K562 (cell line): ENCODE data around the gene CACNA2D2. TPM values are rescaled to one million over a fixed set of nuclear protein-coding genes. Genes with fewer than 3 reads are reported as not detected.

Experiments
- ATAC-seq: fragments of 200-7000 bp; cut with Tn5 transposase; 3 replicates; pipeline ENCODE4 v1.9.1; 2020; ENCODE audit warnings: moderate library complexity
- BruUV-seq: library from RNA; stranded (reverse); fragments of 400-500 nt; replicated peaks from 2 replicates; lab custom pipeline; 2021; lab: Mats Ljungman, UMichigan
- CTCF ChIA-PET: fragments of 300-600 bp; formaldehyde crosslinking; extraction: SDS; loops from one replicate; lab custom pipeline; 2021; ENCODE audit warnings: low intra/inter-chr PET ratio; lab: Yijun Ruan, JAX
- POLR2A ChIA-PET: fragments of 300-600, 350-650 bp; sonication (Branson Sonifier 250); formaldehyde crosslinking; extraction: SDS; loops from one replicate; lab custom pipeline; 2021; ENCODE audit warnings: antibody characterized with exemption, inconsistent platforms; lab: Yijun Ruan, JAX
- DNase-seq, 4 experiments: peaks; one replicate each; pipeline versions ENCODE4 v3.0.0 to v3.0.0-alpha.2; 2011 to 2018; ENCODE audit warnings: low spot score in 3 of 4, mixed read lengths in 3 of 4; ENCODE audit errors: extremely low read depth in 1 of 4
- FAIRE-seq: peaks from 2 replicates; lab custom pipeline; 2011; peaks lifted over from hg19 to GRCh38; lab: Jason Lieb, UNC
- H2AFZ ChIP-seq: 2 replicates; pipeline ENCODE4 v1.6.0; 2011; ENCODE audit warnings: low read depth, low read length, control low read depth, inconsistent platforms
- H3K27ac ChIP-seq: fragments of 200-600 bp; 3 replicates; pipeline ENCODE4 v1.8.0; 2011; ENCODE audit warnings: low read depth, mild to moderate bottlenecking, control low read depth, inconsistent platforms, low read length, moderate library complexity, mixed read lengths; ENCODE audit errors: extremely low read depth
- H3K27me3 ChIP-seq, 2 experiments: fragments of 300-600 bp in 1 of 2; 2 replicates in 1 of 2; 3 replicates in 1 of 2; pipeline versions ENCODE4 v1.6.0 to v1.8.0; 2011; ENCODE audit warnings: inconsistent platforms in 2 of 2, low read length in 2 of 2, mild to moderate bottlenecking in 1 of 2, mixed read lengths in 1 of 2, moderate library complexity in 1 of 2; ENCODE audit not compliant: control insufficient read depth in 2 of 2, insufficient read depth in 2 of 2
- H3K36me3 ChIP-seq: fragments of 300-600 bp; 3 replicates; pipeline ENCODE4 v1.8.0; 2011; ENCODE audit warnings: mild to moderate bottlenecking, low read length, inconsistent platforms; ENCODE audit not compliant: control insufficient read depth, insufficient read depth
- H3K4me1 ChIP-seq, 2 experiments: fragments of 200-600 bp in 1 of 2; replicated peaks in 1 of 2; 2 replicates in 1 of 2; 3 replicates in 1 of 2; pipeline versions ENCODE4 v1.5.1 to v1.8.0; 2011; ENCODE audit warnings: inconsistent platforms in 2 of 2, low read length in 2 of 2, mild to moderate bottlenecking in 1 of 2, mixed read lengths in 1 of 2, moderate library complexity in 1 of 2; ENCODE audit not compliant: control insufficient read depth in 2 of 2, insufficient read depth in 2 of 2
- H3K4me2 ChIP-seq: 2 replicates; pipeline ENCODE4 v1.6.1; 2011; ENCODE audit warnings: low read length, control low read depth, inconsistent platforms, mixed read lengths; ENCODE audit not compliant: insufficient read depth
- H3K4me3 ChIP-seq: fragments of 200-600 bp; sonication (generic), shearing (Covaris generic); 2 replicates; pipeline ENCODE4 v1.5.1; 2016; ENCODE audit warnings: control low read depth, inconsistent platforms
- H3K79me2 ChIP-seq: fragments of 200-600 bp; 3 replicates; pipeline ENCODE4 v1.8.0; 2011; ENCODE audit warnings: low read length, inconsistent platforms; ENCODE audit not compliant: control insufficient read depth, insufficient read depth
- H3K9ac ChIP-seq, 2 experiments: 2 replicates each; pipeline versions ENCODE4 v1.6.0 to v1.6.1; 2011; ENCODE audit warnings: low read depth in 2 of 2, low read length in 2 of 2, control low read depth in 1 of 2, inconsistent platforms in 1 of 2, mild to moderate bottlenecking in 1 of 2, mixed read lengths in 1 of 2; ENCODE audit not compliant: insufficient read depth in 1 of 2
- H3K9me1 ChIP-seq: one replicate; pipeline ENCODE4 v1.6.0; 2011; ENCODE audit warnings: inconsistent platforms, mild to moderate bottlenecking, low read length, moderate library complexity; ENCODE audit not compliant: control insufficient read depth, insufficient read depth
- H3K9me3 ChIP-seq: replicated peaks from 2 replicates; pipeline ENCODE4 v1.5.1; 2011; ENCODE audit warnings: low read depth, low read length, inconsistent platforms; ENCODE audit not compliant: control insufficient read depth, insufficient read depth
- H4K20me1 ChIP-seq: replicated peaks from 2 replicates; pipeline ENCODE4 v1.6.1; 2011; ENCODE audit warnings: low read length, inconsistent platforms, mixed read lengths; ENCODE audit not compliant: control insufficient read depth, insufficient read depth
- CTCF ChIP-seq, 3 experiments: IDR thresholded peaks in 2 of 3; conservative IDR thresholded peaks in 1 of 3; 2 replicates each; pipeline ENCODE4 v1.5.1; 2011 to 2012; ENCODE audit warnings: low read length in 3 of 3, mild to moderate bottlenecking in 3 of 3, control low read depth in 2 of 3, improper control_type of control experiment in 1 of 3, inconsistent platforms in 1 of 3, low read depth in 1 of 3, mixed read lengths in 1 of 3, moderate library complexity in 1 of 3; ENCODE audit not compliant: insufficient read depth in 2 of 3
- HDAC3 ChIP-seq: fragments of 450-650 bp; IDR thresholded peaks from 2 replicates; pipeline ENCODE4 v1.6.1; 2018; ENCODE audit warnings: borderline replicate concordance, mild to moderate bottlenecking, moderate library complexity; ENCODE audit not compliant: partially characterized antibody
- HMGN3 ChIP-seq: IDR thresholded peaks from 2 replicates; pipeline ENCODE4 v1.6.1; 2011; ENCODE audit warnings: borderline replicate concordance, low read depth, mild to moderate bottlenecking, mixed read lengths, low read length; ENCODE audit not compliant: insufficient read length; ENCODE audit errors: extremely low read depth
- LEF1 ChIP-seq: fragments of 450-650 bp; IDR thresholded peaks from 2 replicates; pipeline ENCODE4 v1.6.1; 2016; ENCODE audit warnings: mild to moderate bottlenecking
- PCBP1 ChIP-seq: fragments of 200-400 bp; formaldehyde crosslinking; IDR thresholded peaks from 2 replicates; pipeline ENCODE4 v1.6.1; 2018; ENCODE audit warnings: mild to moderate bottlenecking, low read depth, low read length; ENCODE audit not compliant: poor library complexity, severe bottlenecking
- RAD21 ChIP-seq, 2 experiments: fragments of 250-450 bp in 1 of 2; fragments of 450-650 bp in 1 of 2; sonication (Bioruptor Pico) in 1 of 2; formaldehyde crosslinking in 1 of 2; IDR thresholded peaks in 1 of 2; conservative IDR thresholded peaks in 1 of 2; 2 replicates each; pipeline versions ENCODE4 v1.4.0 to v1.8.0; 2020 to 2022; ENCODE audit warnings: mild to moderate bottlenecking in 2 of 2, moderate library complexity in 1 of 2
- REST ChIP-seq, 2 experiments: fragments of 450-650 bp; formaldehyde crosslinking in 1 of 2; IDR thresholded peaks; 2 replicates each; pipeline versions ENCODE4 v1.4.0 to v1.6.1; 2014 to 2020; ENCODE audit warnings: mild to moderate bottlenecking in 2 of 2, borderline replicate concordance in 1 of 2, low read depth in 1 of 2
- SIN3A ChIP-seq, 2 experiments: fragments of 150-350 bp in 1 of 2; IDR thresholded peaks; 2 replicates each; pipeline ENCODE4 v1.6.1; 2011 to 2016; ENCODE audit warnings: borderline replicate concordance in 2 of 2, low read depth in 2 of 2, low read length in 2 of 2, mild to moderate bottlenecking in 2 of 2, moderate library complexity in 2 of 2; ENCODE audit not compliant: control insufficient read depth in 1 of 2
- SRSF3 ChIP-seq: fragments of 200-400 bp; formaldehyde crosslinking; IDR thresholded peaks from 2 replicates; pipeline ENCODE4 v1.6.1; 2016; ENCODE audit warnings: mild to moderate bottlenecking, low read length, moderate library complexity; ENCODE audit not compliant: insufficient read depth
- WGBS: fragments of 100-300 bp; shearing (Covaris generic); methylation state at CpG from one replicate; pipeline ENCODE4 v1.1.6; 2016; ENCODE audit warnings: low coverage, mixed read lengths; ENCODE audit not compliant: insufficient coverage; ENCODE audit errors: missing lambda C conversion rate; 5-methylcytosine and 5-hydroxymethylcytosine counted together
- in situ Hi-C: fragments of 300-500 bp; cut with MboI; formaldehyde crosslinking; loops from 4 replicates; pipeline ENCODE4 v1.15.0; 2018; ENCODE audit warnings: inconsistent platforms, mixed read lengths
- intact Hi-C: fragments of 100-400 bp; cut with micrococcal nuclease; formaldehyde crosslinking; loops from 2 replicates; pipeline ENCODE4 v1.14.2; 2022
- polyA plus RNA-seq, 8 experiments: library from polyadenylated mRNA; depleted of rRNA in 4 of 8; stranded (reverse) in 5 of 8; unstranded in 3 of 8; fragments of >200 nt; fragmentation: Nextera tagmentation in 2 of 8; fragmentation: Illumina TruSeq in 1 of 8; extraction: Ambion mirVana in 2 of 8; extraction: Trizol in 1 of 8; gene quantifications; 2 replicates each; pipeline versions ENCODE4 v1.2.1 to v1.2.3, GENCODE V29; 2011 to 2014; ENCODE audit warnings: inconsistent platforms in 1 of 8, missing spikeins in 1 of 8
- total RNA-seq, 7 experiments: library from RNA; depleted of rRNA in 6 of 7; stranded (reverse); fragments of >200 nt in 6 of 7; fragmentation: Illumina TruSeq in 2 of 7; extraction: Trizol in 2 of 7; gene quantifications; 2 replicates each; pipeline versions ENCODE4 v1.2.1 to v1.2.3, GENCODE V29; 2011 to 2021; ENCODE audit warnings: low replicate concordance in 1 of 7

CACNA2D2 gene
- total and polyA plus RNA-seq, 9 of the 15 experiments (the other 6 are each of a cell fraction or from before 2014, with no cell fraction given) = 0.11 to 0.58 (median 0.36) TPM; not detected in 2

- DNase-seq = peak; percentile 14 to 41 (median 38)
- H3K9ac ChIP-seq = no peak overlapping the region
- peaks cover 0 to 39% of the 10 kb centered on the region in 2 experiments; a peak in 4 of 5 replicates for H3K27me3 ChIP-seq
- peaks cover 4 to 40% of the 10 kb centered on the region in 2 experiments; a peak in 2 of 5 replicates for H3K4me1 ChIP-seq
- intact Hi-C loops = no loop called here
- CTCF ChIA-PET = interaction anchor here (1.6 kb wide), 1 partner anchor 12 kb away, joined by 4 read pairs; no protein-coding TSS in a partner anchor
- H3K27ac ChIP-seq = no peak overlapping the region
- POLR2A ChIA-PET = interaction anchor here (1.1 kb wide), 1 partner anchor 9 kb away, joined by 4 read pairs; no protein-coding TSS in a partner anchor
- H3K79me2 ChIP-seq = no peaks in the 10 kb centered on the region
- H3K9me3 ChIP-seq = no peaks in the 10 kb centered on the region
- no peak overlapping the region for H3K4me2 ChIP-seq
- H3K4me3 ChIP-seq = no peak overlapping the region
- H4K20me1 ChIP-seq = no peaks in the 10 kb centered on the region
- no TSS peak for BruUV-seq
- in situ Hi-C loops = no loop called here
- ATAC-seq = peak; percentile 77
- no peaks in the 10 kb centered on the region for H3K9me1 ChIP-seq
- no peak for FAIRE-seq
- H3K36me3 ChIP-seq = no peaks in the 10 kb centered on the region
- H2AFZ ChIP-seq = no peak overlapping the region
- WGBS = 32% methylated on average over 20 of the region's 25 CpGs
- TF ChIP-seq HDAC3 (no peak), HMGN3 (no peak), LEF1 (no peak), RAD21 (CRISPR knock-in tag; conservative IDR thresholded peaks at IDR 0.05 in 1 of 2, IDR thresholded peaks at IDR 0.05 in 1 of 2) (peak in 1 of 2 experiments; percentile 43; a peak in 1 of 4 replicates), PCBP1 (no peak), SRSF3 (no peak), REST (IDR thresholded peaks at IDR 0.05; ENCODE audit: borderline replicate concordance) (peak; percentile 12; the same call in 1 of the 2 replicates), REST (CRISPR knock-in tag; IDR thresholded peaks at IDR 0.05; ENCODE audit: low read depth) (no peak), SIN3A (IDR thresholded peaks at IDR 0.05; ENCODE audit: borderline replicate concordance in 2 of 2, control insufficient read depth in 1 of 2, low read depth in 2 of 2, low read length in 2 of 2) (no peak), CTCF (IDR thresholded peaks at IDR 0.05 in 2 of 3, conservative IDR thresholded peaks at IDR 0.05 in 1 of 3; ENCODE audit: insufficient read depth in 2 of 3, low read depth in 1 of 3, low read length in 3 of 3) (peak; percentile 42 to 48 (median 46); a peak in 5 of 6 replicates)
Observed at GRCh38 chr3:50388016-50388719, 115.3 kb downstream of the CACNA2D2 start.
